PFSK-1 (cell line): ENCODE measurements around the gene RASAL3.

ENCODE experiments used
- POLR2AphosphoS5 ChIP-seq: IDR thresholded peaks from 2 replicates; pipeline ENCODE4 v1.6.1; 2012; ENCODE audit warnings: low read depth, mild to moderate bottlenecking, control low read depth, low read length, moderate library complexity
- REST ChIP-seq, 2 experiments: IDR thresholded peaks; 2 replicates each; pipeline versions ENCODE4 v1.6.1 to v1.8.0; 2011 to 2012; ENCODE audit warnings: low read depth in 2 of 2, low read length in 2 of 2, control low read depth in 1 of 2, inconsistent platforms in 1 of 2, mild to moderate bottlenecking in 1 of 2, moderate library complexity in 1 of 2; ENCODE audit not compliant: insufficient read depth in 1 of 2
- SIN3A ChIP-seq: IDR thresholded peaks from 2 replicates; pipeline ENCODE4 v1.6.1; 2012; ENCODE audit warnings: mild to moderate bottlenecking, low read length, moderate library complexity, borderline replicate concordance; ENCODE audit not compliant: insufficient read depth
- TAF1 ChIP-seq: IDR thresholded peaks from 2 replicates; pipeline ENCODE4 v1.6.1; 2012; ENCODE audit warnings: low read length, control low read depth, borderline replicate concordance; ENCODE audit not compliant: insufficient read depth

GRCh38 chr19:15441317-15441716, 23.0 kb downstream of the RASAL3 start:
- TF ChIP-seq POLR2AphosphoS5 (no peak), SIN3A (no peak), TAF1 (no peak), REST (IDR thresholded peaks at IDR 0.05; ENCODE audit: insufficient read depth in 1 of 2, low read depth in 2 of 2, low read length in 2 of 2) (no peak)
